HCT116 (cell line): Measurements from ENCODE around the gene FAM170B. TPM values are rescaled to one million over a fixed set of nuclear protein-coding genes. Genes with fewer than 3 reads are reported as not detected.

ENCODE experiments used
- ATAC-seq: fragments of 200-7000 bp; cut with Tn5 transposase; 2 replicates; pipeline ENCODE4 v1.9.1; 2020; ENCODE audit warnings: mild to moderate bottlenecking, moderate library complexity
- BruUV-seq: library from RNA; stranded (reverse); fragments of 400-500 nt; replicated peaks from 2 replicates; lab custom pipeline; 2021; lab: Mats Ljungman, UMichigan
- CTCF ChIA-PET: fragments of 300-600 bp; sonication (Branson Sonifier 250); formaldehyde crosslinking; loops from one replicate; lab custom pipeline; 2021; ENCODE audit warnings: antibody characterized with exemption; lab: Charles Lee
- POLR2A ChIA-PET: fragments of 300-600, 350-600 bp; sonication (Branson Sonifier 250); formaldehyde crosslinking; loops from one replicate; lab custom pipeline; 2021; ENCODE audit warnings: antibody characterized with exemption; lab: Charles Lee
- RAD21 ChIA-PET, 2 experiments: fragments of 300-600 bp; sonication (Branson Sonifier 250); formaldehyde crosslinking; loops; one replicate each; lab custom pipeline; 2023; ENCODE audit warnings: low total read pairs in 2 of 2; ENCODE audit not compliant: uncharacterized antibody in 2 of 2, unreplicated experiment in 2 of 2, low non-redundant PET in 1 of 2; lab: Charles Lee
- DNase-seq: peaks from one replicate; pipeline ENCODE4 v3.0.0-alpha.2; 2010; ENCODE audit warnings: low read depth, low spot score
- H2AFZ ChIP-seq: fragments of 200-600 bp; shearing (Covaris generic), sonication (generic); 2 replicates; pipeline ENCODE4 v1.6.1; 2017; ENCODE audit warnings: low read depth, mixed run types, mixed read lengths, antibody characterized with exemption, low read length; ENCODE audit not compliant: poor library complexity, severe bottlenecking
- H3K27ac ChIP-seq: 2 replicates; pipeline ENCODE4 v1.5.1; 2012; ENCODE audit warnings: low read depth, low read length
- H3K27me3 ChIP-seq: fragments of 200-600 bp; sonication (generic); 2 replicates; pipeline ENCODE4 v1.6.1; 2016; ENCODE audit warnings: mixed run types, low read length, mixed read lengths; ENCODE audit not compliant: insufficient read depth
- H3K36me3 ChIP-seq, 2 experiments: fragments of 200-500 bp in 1 of 2; fragments of 200-600 bp in 1 of 2; sonication (Bioruptor generic) in 1 of 2; sonication (generic) in 1 of 2; 2 replicates each; pipeline versions ENCODE4 v1.5.1 to v1.6.1; 2014 to 2016; ENCODE audit warnings: low read length in 2 of 2, inconsistent platforms in 1 of 2, mixed read lengths in 1 of 2, mixed run types in 1 of 2; ENCODE audit not compliant: insufficient read depth in 2 of 2, control insufficient read depth in 1 of 2
- H3K4me1 ChIP-seq, 2 experiments: fragments of 200-600 bp in 1 of 2; sonication (generic) in 1 of 2; 2 replicates each; pipeline versions ENCODE4 v1.5.1 to v1.6.1; 2012 to 2017; ENCODE audit warnings: low read length in 2 of 2, inconsistent platforms in 1 of 2, mild to moderate bottlenecking in 1 of 2, mixed read lengths in 1 of 2, mixed run types in 1 of 2, moderate library complexity in 1 of 2; ENCODE audit not compliant: insufficient read depth in 2 of 2, control insufficient read depth in 1 of 2
- H3K4me2 ChIP-seq: fragments of 200-600 bp; sonication (generic); 2 replicates; pipeline ENCODE4 v1.6.1; 2017; ENCODE audit warnings: mixed run types, low read length, mixed read lengths
- H3K4me3 ChIP-seq, 2 experiments: fragments of 200-600 bp in 1 of 2; sonication (generic) in 1 of 2; replicated peaks in 1 of 2; 2 replicates each; pipeline ENCODE4 v1.5.1; 2011 to 2016; ENCODE audit warnings: low read length in 2 of 2, control low read depth in 1 of 2, low read depth in 1 of 2, mild to moderate bottlenecking in 1 of 2, mixed read lengths in 1 of 2, mixed run types in 1 of 2
- H3K79me2 ChIP-seq: fragments of 200-600 bp; sonication (generic); 2 replicates; pipeline ENCODE4 v1.6.1; 2017; ENCODE audit warnings: mild to moderate bottlenecking, mixed run types, low read length, moderate library complexity, mixed read lengths; ENCODE audit not compliant: insufficient read depth
- H3K9ac ChIP-seq: fragments of 200-600 bp; sonication (generic); 2 replicates; pipeline ENCODE4 v1.6.1; 2016; ENCODE audit warnings: low read length, mixed read lengths
- H3K9me2 ChIP-seq: fragments of 200-600 bp; sonication (generic), shearing (Covaris generic); 2 replicates; pipeline ENCODE4 v1.6.1; 2017; ENCODE audit warnings: mixed run types, mild to moderate bottlenecking, moderate library complexity; ENCODE audit not compliant: insufficient read depth
- H3K9me3 ChIP-seq, 2 experiments: fragments of 200-500 bp in 1 of 2; fragments of 200-600 bp in 1 of 2; sonication (Bioruptor generic) in 1 of 2; sonication (generic) in 1 of 2; 2 replicates each; pipeline ENCODE4 v1.6.1; 2014 to 2017; ENCODE audit warnings: low read length in 2 of 2, mixed read lengths in 2 of 2, inconsistent platforms in 1 of 2, low read depth in 1 of 2, mild to moderate bottlenecking in 1 of 2, mixed run types in 1 of 2, moderate library complexity in 1 of 2; ENCODE audit not compliant: control insufficient read depth in 1 of 2, insufficient read depth in 1 of 2
- H4K20me1 ChIP-seq: fragments of 200-600 bp; sonication (generic), shearing (Covaris generic); 2 replicates; pipeline ENCODE4 v1.6.1; 2017; ENCODE audit warnings: mixed run types, mild to moderate bottlenecking, moderate library complexity; ENCODE audit not compliant: insufficient read depth
- ATF3 ChIP-seq: IDR thresholded peaks from 2 replicates; pipeline ENCODE4 v1.6.1; 2012
- CBX3 ChIP-seq: IDR thresholded peaks from 2 replicates; pipeline ENCODE4 v1.6.1; 2012; ENCODE audit warnings: low read depth
- CEBPB ChIP-seq: IDR thresholded peaks from 2 replicates; pipeline ENCODE4 v1.6.1; 2012; ENCODE audit warnings: low read depth
- CTCF ChIP-seq, 3 experiments: fragments of 200-600 bp in 1 of 3; sonication (generic) in 1 of 3; IDR thresholded peaks in 2 of 3; conservative IDR thresholded peaks in 1 of 3; 2 replicates each; pipeline ENCODE4 v1.5.1; 2012 to 2017; ENCODE audit warnings: low read depth in 2 of 3, low read length in 2 of 3, antibody characterized with exemption in 1 of 3, borderline replicate concordance in 1 of 3, control low read depth in 1 of 3, mild to moderate bottlenecking in 1 of 3, mixed read lengths in 1 of 3, mixed run types in 1 of 3, moderate library complexity in 1 of 3; ENCODE audit not compliant: insufficient read depth in 1 of 3
- EZH2 ChIP-seq: fragments of 200-600 bp; sonication (generic); IDR thresholded peaks from 2 replicates; pipeline ENCODE4 v1.6.1; 2017; ENCODE audit warnings: antibody characterized with exemption, mixed run types
- EZH2phosphoT487 ChIP-seq: fragments of 200-600 bp; IDR thresholded peaks from 2 replicates; pipeline ENCODE4 v1.6.1; 2018; ENCODE audit warnings: antibody characterized with exemption, borderline replicate concordance
- FOSL1 ChIP-seq: IDR thresholded peaks from 2 replicates; pipeline ENCODE4 v1.6.1; 2012; ENCODE audit warnings: low read depth
- JUND ChIP-seq: IDR thresholded peaks from 2 replicates; pipeline ENCODE4 v1.6.1; 2012
- MAX ChIP-seq: IDR thresholded peaks from 2 replicates; pipeline ENCODE4 v1.6.1; 2012
- POLR2A ChIP-seq: IDR thresholded peaks from 2 replicates; pipeline ENCODE4 v1.7.0; 2011; ENCODE audit warnings: borderline replicate concordance; ENCODE audit not compliant: insufficient read depth, insufficient read length; ENCODE audit errors: extremely low read depth
- POLR2AphosphoS5 ChIP-seq: IDR thresholded peaks from 2 replicates; pipeline ENCODE4 v1.6.1; 2011; ENCODE audit warnings: mild to moderate bottlenecking, low read depth, low read length, moderate library complexity
- REST ChIP-seq: IDR thresholded peaks from 2 replicates; pipeline ENCODE4 v1.6.1; 2012; ENCODE audit warnings: low read depth
- SIN3A ChIP-seq: IDR thresholded peaks from 2 replicates; pipeline ENCODE4 v1.6.1; 2012; ENCODE audit warnings: low read depth
- SP1 ChIP-seq: IDR thresholded peaks from 2 replicates; pipeline ENCODE4 v1.6.1; 2012; ENCODE audit warnings: low read depth
- SRF ChIP-seq: IDR thresholded peaks from 2 replicates; pipeline ENCODE4 v1.6.1; 2012; ENCODE audit warnings: low read depth
- TCF7L2 ChIP-seq: IDR thresholded peaks from 2 replicates; pipeline ENCODE4 v1.7.0; 2011; ENCODE audit warnings: borderline replicate concordance, inconsistent platforms; ENCODE audit not compliant: insufficient read depth, insufficient read length; ENCODE audit errors: extremely low read depth
- YY1 ChIP-seq: IDR thresholded peaks from 2 replicates; pipeline ENCODE4 v1.6.1; 2011; ENCODE audit warnings: low read length, low read depth, moderate library complexity, mild to moderate bottlenecking; ENCODE audit not compliant: insufficient replicate concordance; ENCODE audit errors: extremely low read depth
- ZBTB33 ChIP-seq: IDR thresholded peaks from 2 replicates; pipeline ENCODE4 v1.6.1; 2011; ENCODE audit warnings: mild to moderate bottlenecking, low read length, moderate library complexity; ENCODE audit not compliant: insufficient replicate concordance; ENCODE audit errors: extremely low read depth
- ZFX ChIP-seq: fragments of 450-650 bp; IDR thresholded peaks from 2 replicates; pipeline ENCODE4 v1.6.1; 2017
- ZNF274 ChIP-seq: fragments of 200-500 bp; sonication (Bioruptor generic); IDR thresholded peaks from 2 replicates; pipeline ENCODE4 v1.6.1; 2014; ENCODE audit warnings: mild to moderate bottlenecking, low read depth, low read length, inconsistent platforms
- intact Hi-C: fragments of 100-400 bp; cut with micrococcal nuclease; formaldehyde crosslinking; loops from 2 replicates; pipeline ENCODE4 v1.10.0; 2022
- total RNA-seq: library from RNA; stranded (reverse); gene quantifications from one replicate; pipeline ENCODE4 v1.2.1, GENCODE V29; 2021; ENCODE audit not compliant: unreplicated experiment

The FAM170B gene
- total RNA-seq, 1 experiment from 2014 or later, result not detected

GRCh38 chr10:49107111-49107886 is 26.5 kb downstream of the FAM170B start:
- intact Hi-C loops, result no loop called here

More at GRCh38 chr10:49107111-49107886, 26.5 kb downstream of the FAM170B start:
- ATAC-seq (no peak), DNase-seq (no peak)
- Histone ChIP-seq H4K20me1 (no peaks in the 10 kb centered on the region), H3K4me1 (no peaks in the 10 kb centered on the region), H3K4me2 (no peak overlapping the region), H3K4me3 (no peak overlapping the region), H3K27ac (no peak overlapping the region), H2AFZ (no peak overlapping the region), H3K9me3 (no peaks in the 10 kb centered on the region), H3K36me3 (no peaks in the 10 kb centered on the region), H3K27me3 (peaks cover 12% of the 10 kb centered on the region; the same call in 1 of the 2 replicates), H3K79me2 (no peaks in the 10 kb centered on the region), H3K9me2 (no peaks in the 10 kb centered on the region), H3K9ac (no peak overlapping the region)
- no peak for TF ChIP-seq CBX3
- no peak for TF ChIP-seq ATF3
- TF ChIP-seq MAX, result no peak
- no peak for TF ChIP-seq EZH2
- TF ChIP-seq YY1, result no peak
- no peak for TF ChIP-seq ZFX
- no peak for TF ChIP-seq JUND
- no peak for TF ChIP-seq POLR2AphosphoS5
- no peak for TF ChIP-seq EZH2phosphoT487
- TF ChIP-seq TCF7L2, result no peak
- TF ChIP-seq CEBPB, result no peak
- no peak for TF ChIP-seq ZNF274
- TF ChIP-seq REST, result no peak
- no peak for TF ChIP-seq FOSL1
- no peak for TF ChIP-seq CTCF (IDR thresholded peaks at IDR 0.05 in 2 of 3, conservative IDR thresholded peaks at IDR 0.05 in 1 of 3; ENCODE audit: borderline replicate concordance in 1 of 3, insufficient read depth in 1 of 3, low read depth in 2 of 3, low read length in 2 of 3)
- no peak for TF ChIP-seq ZBTB33
- TF ChIP-seq SRF, result no peak
- TF ChIP-seq POLR2A, result no peak
- TF ChIP-seq SIN3A, result no peak
- no peak for TF ChIP-seq SP1
- ChIA-PET CTCF (no interaction called here), POLR2A (no interaction called here), RAD21 (no interaction called here)
- no TSS peak for BruUV-seq
